Neural cell (in vitro differentiated cells): ENCODE results near the gene ZFR2. TPM values are rescaled to one million over a fixed set of nuclear protein-coding genes. Genes with fewer than 3 reads are reported as not detected.

Experiments
- H2AFZ ChIP-seq: fragments of 200-600, 300-800 bp; sonication (generic), shearing (Covaris generic); 2 replicates; pipeline ENCODE4 v1.6.0; 2014; ENCODE audit warnings: low read depth, mild to moderate bottlenecking, antibody characterized with exemption, low read length, moderate library complexity
- H3F3A ChIP-seq: fragments of 200-600 bp; shearing (Covaris generic); 2 replicates; pipeline ENCODE4 v1.6.1; 2016; ENCODE audit warnings: mild to moderate bottlenecking, moderate library complexity, mixed read lengths, antibody characterized with exemption, low read length; ENCODE audit not compliant: insufficient read depth, poor library complexity, severe bottlenecking
- H3K27ac ChIP-seq: fragments of 200-600, 300-800 bp; sonication (generic), shearing (Covaris generic); 2 replicates; pipeline ENCODE4 v1.5.1; 2014; ENCODE audit warnings: mild to moderate bottlenecking, low read length, moderate library complexity
- H3K27me3 ChIP-seq: fragments of 300-800, 200-600 bp; sonication (generic), shearing (Covaris generic); 2 replicates; pipeline ENCODE4 v1.6.0; 2014; ENCODE audit warnings: mild to moderate bottlenecking, low read depth, low read length, moderate library complexity; ENCODE audit not compliant: insufficient read depth
- H3K36me3 ChIP-seq: fragments of 300-800, 200-600 bp; sonication (generic), shearing (Covaris generic); 2 replicates; pipeline ENCODE4 v1.5.1; 2014; ENCODE audit warnings: mild to moderate bottlenecking, antibody characterized with exemption, low read length, moderate library complexity; ENCODE audit not compliant: insufficient read depth
- H3K4me2 ChIP-seq: fragments of 300-800, 200-600 bp; sonication (generic), shearing (Covaris generic); 2 replicates; pipeline ENCODE4 v1.6.0; 2014; ENCODE audit warnings: mild to moderate bottlenecking, low read length
- H3K4me3 ChIP-seq: fragments of 300-800, 200-600 bp; sonication (generic), shearing (Covaris generic); 2 replicates; pipeline ENCODE4 v1.5.1; 2014; ENCODE audit warnings: mild to moderate bottlenecking, low read length, moderate library complexity
- H3K79me2 ChIP-seq: fragments of 200-600 bp; shearing (Covaris generic); replicated peaks from 2 replicates; pipeline ENCODE4 v1.6.0; 2014; ENCODE audit warnings: mild to moderate bottlenecking, low read length, moderate library complexity; ENCODE audit not compliant: insufficient read depth
- H3K9ac ChIP-seq: fragments of 300-800, 200-600 bp; sonication (generic), shearing (Covaris generic); 2 replicates; pipeline ENCODE4 v1.6.1; 2016; ENCODE audit warnings: mild to moderate bottlenecking, low read length, mixed read lengths
- H3K9me2 ChIP-seq: fragments of 200-600 bp; shearing (Covaris generic); 2 replicates; pipeline ENCODE4 v1.6.1; 2016; ENCODE audit warnings: mild to moderate bottlenecking, low read length, mixed read lengths; ENCODE audit not compliant: insufficient read depth
- H3K9me3 ChIP-seq: fragments of 200-600, 300-800 bp; sonication (generic), shearing (Covaris generic); 2 replicates; pipeline ENCODE4 v1.6.1; 2016; ENCODE audit warnings: mild to moderate bottlenecking, mixed run types, low read length, moderate library complexity, mixed read lengths
- H4K20me1 ChIP-seq: fragments of 200-600 bp; shearing (Covaris generic); 2 replicates; pipeline ENCODE4 v1.6.1; 2016; ENCODE audit warnings: mild to moderate bottlenecking, mixed run types; ENCODE audit not compliant: insufficient read depth
- CTCF ChIP-seq: fragments of 450-650 bp; IDR thresholded peaks from 2 replicates; pipeline ENCODE4 v1.5.1; 2014; ENCODE audit warnings: antibody characterized with exemption, mild to moderate bottlenecking, moderate library complexity; ENCODE audit not compliant: poor library complexity, severe bottlenecking
- EP300 ChIP-seq: fragments of 450-650 bp; conservative IDR thresholded peaks from 2 replicates; pipeline ENCODE4 v1.6.1; 2014; ENCODE audit warnings: antibody characterized with exemption, mild to moderate bottlenecking, moderate library complexity; ENCODE audit not compliant: poor library complexity, severe bottlenecking
- EZH2 ChIP-seq: fragments of 200-600, 300-800 bp; shearing (Covaris generic), sonication (generic); IDR thresholded peaks from 2 replicates; pipeline ENCODE4 v1.6.1; 2014; ENCODE audit warnings: antibody characterized with exemption, low read length, borderline replicate concordance, mild to moderate bottlenecking; ENCODE audit not compliant: insufficient read depth, poor library complexity, severe bottlenecking
- MXI1 ChIP-seq: fragments of 450-650 bp; conservative IDR thresholded peaks from 2 replicates; pipeline ENCODE4 v1.6.1; 2014; ENCODE audit warnings: antibody characterized with exemption, mild to moderate bottlenecking; ENCODE audit not compliant: poor library complexity, severe bottlenecking
- POLR2AphosphoS5 ChIP-seq: IDR thresholded peaks from 2 replicates; pipeline ENCODE4 v1.6.1; 2012
- RAD21 ChIP-seq: fragments of 450-650 bp; conservative IDR thresholded peaks from 2 replicates; pipeline ENCODE4 v1.6.1; 2014; ENCODE audit warnings: antibody characterized with exemption, mild to moderate bottlenecking, moderate library complexity
- REST ChIP-seq: IDR thresholded peaks from 2 replicates; pipeline ENCODE4 v1.6.1; 2012; ENCODE audit warnings: borderline replicate concordance
- SMC3 ChIP-seq: fragments of 450-650 bp; conservative IDR thresholded peaks from 2 replicates; pipeline ENCODE4 v1.6.1; 2014; ENCODE audit warnings: antibody characterized with exemption, mild to moderate bottlenecking, moderate library complexity; ENCODE audit not compliant: poor library complexity
- TAF1 ChIP-seq: IDR thresholded peaks from 2 replicates; pipeline ENCODE4 v1.6.1; 2012; ENCODE audit warnings: low read depth
- polyA plus RNA-seq: library from polyadenylated mRNA; depleted of rRNA; stranded (reverse); fragments of >200 nt; gene quantifications from 2 replicates; pipeline ENCODE4 v1.2.3, GENCODE V29; 2014

Gene ZFR2
- polyA plus RNA-seq, 1 donor from 2014 or later, result 9.0 TPM

- no peaks in the 10 kb centered on the region for H3K79me2 ChIP-seq
- H3K9me3 ChIP-seq, result peaks cover 7% of the 10 kb centered on the region
- H3K27ac ChIP-seq, result no peak overlapping the region
- no peak overlapping the region for H3K9ac ChIP-seq
- TF ChIP-seq RAD21 (no peak), SMC3 (no peak), EZH2 (no peak), MXI1 (no peak)
- no peak overlapping the region for H3K4me2 ChIP-seq
- H2AFZ ChIP-seq, result no peak overlapping the region
- H3K9me2 ChIP-seq, result no peaks in the 10 kb centered on the region
- H3F3A ChIP-seq, result no peaks in the 10 kb centered on the region
- no peaks in the 10 kb centered on the region for H3K27me3 ChIP-seq
- no peaks in the 10 kb centered on the region for H4K20me1 ChIP-seq
- H3K4me3 ChIP-seq, result no peak overlapping the region
- H3K36me3 ChIP-seq, result no peaks in the 10 kb centered on the region
These were observed 13.5 kb downstream of the ZFR2 start for GRCh38 chr19:3855320-3855719.

GRCh38 chr19:3852614-3853254 is 16.1 kb downstream of the ZFR2 start:
- Histone ChIP-seq H3K9ac (no peak overlapping the region), H3K9me2 (no peaks in the 10 kb centered on the region), H2AFZ (no peak overlapping the region), H3K36me3 (no peaks in the 10 kb centered on the region), H3K27me3 (no peaks in the 10 kb centered on the region), H3K27ac (no peak overlapping the region), H3K9me3 (peaks cover 7% of the 10 kb centered on the region), H3K4me2 (no peak overlapping the region), H4K20me1 (no peaks in the 10 kb centered on the region), H3K4me3 (no peak overlapping the region), H3K79me2 (no peaks in the 10 kb centered on the region), H3F3A (no peaks in the 10 kb centered on the region)
- TF ChIP-seq POLR2AphosphoS5, result no peak
- TF ChIP-seq MXI1, result no peak
- no peak for TF ChIP-seq EZH2
- no peak for TF ChIP-seq TAF1
- TF ChIP-seq SMC3, result no peak
- TF ChIP-seq REST, result no peak
- no peak for TF ChIP-seq RAD21
- TF ChIP-seq CTCF, result no peak
- no peak for TF ChIP-seq EP300
